Measurements from ENCODE around the gene ZNF578.
A peak's percentile ranks its signal among the peaks of the same experiment; 100 is the strongest.
"Not testable (repeated sequence)": the region's sequence is repeated elsewhere in the genome, so short reads cannot be mapped to it uniquely, and the experiment has no call there.

ZNF578 gene

DNA sequence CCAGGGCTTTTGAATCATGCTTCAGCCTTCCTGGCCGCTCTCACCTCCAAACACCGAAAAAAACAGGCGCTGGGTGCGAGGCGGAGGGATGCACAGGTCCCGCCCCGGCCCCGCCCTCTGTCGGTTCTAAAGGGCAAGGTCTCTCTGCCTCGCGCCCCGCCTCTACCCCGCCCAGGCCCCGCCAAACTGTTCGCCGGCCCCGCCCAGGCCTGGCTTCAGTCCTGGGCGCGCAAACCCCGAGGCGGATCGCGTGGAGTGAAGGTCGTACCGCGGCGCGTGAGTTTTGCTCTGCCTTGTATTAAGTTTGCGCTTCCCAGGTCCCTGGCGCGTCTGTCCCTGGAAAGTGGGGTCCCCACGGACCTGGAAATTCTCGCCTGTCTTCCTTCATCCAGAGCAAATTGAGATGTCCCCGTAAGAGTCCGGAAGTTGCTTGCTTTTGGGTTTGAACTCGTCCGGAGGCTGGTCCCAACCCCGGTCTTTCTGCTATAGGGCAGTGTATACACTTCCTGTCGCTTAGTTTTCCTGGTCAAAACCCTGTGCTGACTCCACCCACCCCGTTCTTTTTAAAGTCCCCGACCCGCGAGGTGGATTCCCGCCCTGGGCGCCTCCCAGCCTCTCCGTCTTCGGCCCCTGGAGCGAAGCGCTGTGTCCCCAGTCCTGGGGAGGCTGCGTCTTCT, 82.6 kb downstream of the ZNF578 start:
- TF ChIP-seq, protein P1, sequence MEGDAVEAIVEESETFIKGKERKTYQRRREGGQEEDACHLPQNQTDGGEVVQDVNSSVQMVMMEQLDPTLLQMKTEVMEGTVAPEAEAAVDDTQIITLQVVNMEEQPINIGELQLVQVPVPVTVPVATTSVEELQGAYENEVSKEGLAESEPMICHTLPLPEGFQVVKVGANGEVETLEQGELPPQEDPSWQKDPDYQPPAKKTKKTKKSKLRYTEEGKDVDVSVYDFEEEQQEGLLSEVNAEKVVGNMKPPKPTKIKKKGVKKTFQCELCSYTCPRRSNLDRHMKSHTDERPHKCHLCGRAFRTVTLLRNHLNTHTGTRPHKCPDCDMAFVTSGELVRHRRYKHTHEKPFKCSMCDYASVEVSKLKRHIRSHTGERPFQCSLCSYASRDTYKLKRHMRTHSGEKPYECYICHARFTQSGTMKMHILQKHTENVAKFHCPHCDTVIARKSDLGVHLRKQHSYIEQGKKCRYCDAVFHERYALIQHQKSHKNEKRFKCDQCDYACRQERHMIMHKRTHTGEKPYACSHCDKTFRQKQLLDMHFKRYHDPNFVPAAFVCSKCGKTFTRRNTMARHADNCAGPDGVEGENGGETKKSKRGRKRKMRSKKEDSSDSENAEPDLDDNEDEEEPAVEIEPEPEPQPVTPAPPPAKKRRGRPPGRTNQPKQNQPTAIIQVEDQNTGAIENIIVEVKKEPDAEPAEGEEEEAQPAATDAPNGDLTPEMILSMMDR (IDR thresholded peaks at IDR 0.05), result peak in 1 of 2 experiments; percentile 33
- H3K27me3 ChIP-seq, result no peaks in the 10 kb centered on the region
- H3K4me3 ChIP-seq, result peak overlapping the region; percentile 55 to 78
- peak overlapping the region; percentile 76 for H3K27ac ChIP-seq
- peak; percentile 91 to 93 for DNase-seq
- H3K4me1 ChIP-seq, result peaks cover 0 to 18% (median 0%) of the 10 kb centered on the region in 4 donors
- peaks cover 0 to 4% (median 0%) of the 10 kb centered on the region in 3 donors for H3K36me3 ChIP-seq
- no peaks in the 10 kb centered on the region for H3K9me3 ChIP-seq
- intact Hi-C loops (cut with DNase I; ENCODE audit: low total_unique reads), result no loop called here

DNA sequence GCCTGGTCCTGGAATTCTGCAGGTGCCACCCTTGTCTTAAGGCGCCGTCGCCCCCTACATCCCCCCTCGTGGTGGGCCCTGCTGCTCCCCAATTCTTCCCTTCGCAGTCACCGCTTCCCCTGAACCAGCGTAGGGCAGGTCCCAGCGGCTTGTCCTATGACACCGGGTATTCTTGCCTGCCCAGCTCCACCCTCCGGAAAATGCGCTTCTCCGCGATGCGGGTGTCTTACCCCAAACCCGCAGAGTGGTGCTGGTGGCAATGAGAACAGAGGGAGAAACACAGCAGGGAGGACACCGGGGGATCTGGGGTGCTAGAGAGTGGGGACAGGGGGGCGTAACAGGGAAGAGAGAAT, 83.1 kb downstream of the ZNF578 start:
- DNase-seq, result no peak
- Histone ChIP-seq H3K27me3 (no peaks in the 10 kb centered on the region), H3K36me3 (peaks cover 0 to 4% (median 0%) of the 10 kb centered on the region in 3 donors), H3K4me3 (peak overlapping the region; percentile 55 to 78), H3K4me1 (peaks cover 0 to 18% (median 0%) of the 10 kb centered on the region in 4 donors), H3K9me3 (no peaks in the 10 kb centered on the region), H3K27ac (peak overlapping the region; percentile 76)
- TF ChIP-seq, protein P1 (IDR thresholded peaks at IDR 0.05), result no peak
- intact Hi-C loops (cut with DNase I; ENCODE audit: low total_unique reads), result no loop called here

DNA sequence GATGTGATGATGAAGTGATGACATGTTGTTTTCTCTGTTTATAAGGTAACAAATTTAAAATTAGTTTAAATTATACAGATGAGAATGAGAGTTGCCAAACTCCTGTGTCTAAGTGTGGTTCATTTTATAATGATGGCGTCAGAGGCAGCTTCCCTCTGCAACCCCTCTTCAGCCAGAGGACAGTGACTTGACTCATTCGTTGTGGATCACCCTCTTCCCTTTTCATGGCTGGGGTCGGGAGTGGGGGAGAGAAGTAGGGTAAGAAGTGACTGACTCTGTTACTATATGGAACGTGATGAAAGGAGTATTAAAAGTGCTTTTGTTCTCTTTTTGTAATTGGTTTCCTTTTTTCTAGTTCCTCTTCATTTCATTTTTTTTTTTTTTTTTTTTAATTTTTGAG, 85.5 kb downstream of the ZNF578 start:
- DNase-seq; H3K27me3 ChIP-seq; H3K4me3 ChIP-seq; H3K9me3 ChIP-seq; H3K27ac ChIP-seq; intact Hi-C loops (cut with DNase I; ENCODE audit: low total_unique reads): not testable (repeated sequence)
- Histone ChIP-seq H3K36me3 (peaks cover 7 to 12% (median 11%) of the 10 kb centered on the region in 3 donors), H3K4me1 (peaks cover 0 to 18% (median 0%) of the 10 kb centered on the region in 4 donors)

DNA sequence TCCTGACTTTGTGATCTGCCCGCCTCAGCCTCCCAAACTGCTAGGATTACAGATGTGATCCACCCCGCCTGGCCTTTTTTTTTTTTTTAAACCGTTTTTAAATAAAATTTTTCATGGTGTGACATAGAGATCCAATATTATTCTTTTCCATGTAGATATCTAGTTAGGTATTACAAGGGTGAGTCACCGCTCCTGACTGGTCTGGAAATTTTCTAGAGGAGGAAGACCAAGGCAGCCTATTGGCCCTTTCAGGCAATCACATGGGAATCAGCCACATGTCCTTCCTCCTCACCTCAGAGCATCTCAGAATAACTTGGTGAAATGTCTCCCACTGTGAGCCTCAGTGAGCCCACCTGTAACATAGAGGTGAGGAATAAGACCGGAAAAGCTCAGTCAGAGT, 87.8 kb downstream of the ZNF578 start:
- H3K27me3 ChIP-seq; H3K9me3 ChIP-seq; H3K4me3 ChIP-seq; DNase-seq; H3K27ac ChIP-seq; H3K4me1 ChIP-seq; intact Hi-C loops (cut with DNase I; ENCODE audit: low total_unique reads): not testable (repeated sequence)
- peaks cover 28 to 34% (median 34%) of the 10 kb centered on the region in 3 donors for H3K36me3 ChIP-seq

DNA sequence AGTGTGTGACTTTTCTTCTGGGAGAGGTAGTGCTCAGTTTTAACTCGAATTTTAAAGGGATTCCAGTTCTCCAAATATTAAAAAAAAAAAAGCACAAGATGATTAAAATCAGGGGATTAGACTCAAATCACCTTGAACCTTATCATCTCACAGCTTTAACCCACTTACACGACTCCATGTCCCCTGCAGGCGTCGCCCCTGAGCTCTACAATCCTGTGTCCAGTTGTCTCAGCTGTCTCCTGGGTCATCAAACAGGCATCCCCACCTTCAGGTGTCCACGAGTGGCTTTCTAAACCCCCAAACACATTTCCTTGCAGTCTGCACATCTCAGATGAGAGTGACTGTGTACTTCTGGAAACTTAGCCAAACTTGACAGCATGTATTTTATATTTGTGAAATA, 88.3 kb downstream of the ZNF578 start:
- Histone ChIP-seq H3K27me3 (no peaks in the 10 kb centered on the region), H3K36me3 (peaks cover 32 to 39% (median 38%) of the 10 kb centered on the region in 3 donors), H3K4me1 (peaks cover 0 to 6% (median 0%) of the 10 kb centered on the region in 4 donors), H3K9me3 (no peaks in the 10 kb centered on the region), H3K27ac (no peak overlapping the region), H3K4me3 (no peak overlapping the region)
- no peak for DNase-seq
- intact Hi-C loops (cut with DNase I; ENCODE audit: low total_unique reads), result no loop called here
- TF ChIP-seq, protein P1 (IDR thresholded peaks at IDR 0.05), result no peak

DNA sequence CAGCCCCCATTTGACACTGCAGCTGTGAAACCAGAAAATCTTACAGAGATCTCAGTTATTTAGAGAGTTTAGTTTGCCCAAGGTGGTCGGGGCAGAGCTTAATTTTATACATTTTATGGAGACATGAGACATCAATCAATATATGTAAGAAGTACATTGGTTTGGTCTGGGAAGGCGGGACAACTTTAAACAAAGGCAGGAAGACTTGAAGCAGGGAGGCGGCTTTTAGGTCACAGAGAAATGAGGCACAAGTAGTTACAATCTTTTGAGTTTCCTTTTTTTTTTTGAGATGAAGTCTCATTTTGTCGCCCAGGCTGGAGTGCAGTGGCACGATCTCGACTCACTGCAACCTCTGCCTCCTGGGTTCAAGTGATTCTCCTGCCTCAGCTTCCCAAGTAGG, 89.2 kb downstream of the ZNF578 start:
- H3K27ac ChIP-seq; H3K9me3 ChIP-seq; intact Hi-C loops (cut with DNase I; ENCODE audit: low total_unique reads); H3K27me3 ChIP-seq; H3K4me3 ChIP-seq; H3K4me1 ChIP-seq; DNase-seq: not testable (repeated sequence)
- peaks cover 41 to 48% (median 48%) of the 10 kb centered on the region in 3 donors for H3K36me3 ChIP-seq

DNA sequence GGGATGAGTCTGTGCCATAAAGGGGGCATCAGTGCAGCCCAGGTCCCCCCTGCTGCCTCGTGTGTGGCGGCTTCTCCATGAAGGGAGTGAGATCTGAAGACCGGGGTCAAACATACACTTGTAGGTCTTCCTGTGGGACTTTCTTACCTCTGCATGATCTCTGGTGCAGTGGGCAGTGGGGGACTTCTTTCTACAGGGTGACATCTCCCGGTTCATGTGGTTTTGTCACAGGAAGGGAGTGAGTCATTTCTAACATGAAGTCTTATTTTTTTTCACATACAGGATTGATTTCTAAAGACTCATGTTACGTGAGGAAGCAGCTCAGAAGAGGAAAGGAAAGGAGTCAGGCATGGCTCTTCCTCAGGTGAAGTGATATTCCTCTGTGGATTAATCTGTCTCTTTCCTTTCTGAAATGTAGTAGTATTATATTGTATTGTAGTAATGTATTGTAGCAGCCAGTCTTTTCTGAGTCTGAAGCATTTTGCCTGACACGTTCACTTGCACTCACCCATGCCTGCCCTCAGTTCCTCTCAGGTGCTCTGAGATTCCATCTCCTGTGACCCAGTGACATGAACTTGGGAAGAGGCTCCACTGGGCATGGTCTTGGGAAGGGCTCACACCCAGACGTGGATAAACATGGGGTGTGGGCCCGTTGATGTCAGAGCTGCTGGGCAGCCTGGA, 89.8 kb downstream of the ZNF578 start:
- Histone ChIP-seq H3K27ac (no peak overlapping the region), H3K36me3 (peaks cover 47 to 54% (median 52%) of the 10 kb centered on the region in 3 donors)
- intact Hi-C loops (cut with DNase I; ENCODE audit: low total_unique reads), result no loop called here

More for the DNA sequence above, 89.8 kb downstream of the ZNF578 start:
- TF ChIP-seq, protein P1 (IDR thresholded peaks at IDR 0.05), result no peak
- no peak for DNase-seq
- H3K4me3 ChIP-seq, result no peak overlapping the region
- H3K9me3 ChIP-seq, result no peaks in the 10 kb centered on the region
- H3K4me1 ChIP-seq, result no peaks in the 10 kb centered on the region
- H3K27me3 ChIP-seq, result no peaks in the 10 kb centered on the region

All from tibial artery (tissue), 4 donors.